ENCODE measurements around the gene DLG2.

The DLG2 gene

GRCh38 chr11:83542861-83543260, 2084.3 kb downstream of the DLG2 start:
- DNase-seq (ENCODE audit: extremely low read depth, low read depth), result no peak
- no peak for TF ChIP-seq CTCF (IDR thresholded peaks at IDR 0.05; ENCODE audit: low read depth, low read length)

GRCh38 chr11:83540728-83541127, 2086.4 kb downstream of the DLG2 start:
- no peak for DNase-seq (ENCODE audit: extremely low read depth, low read depth)
- no peak for TF ChIP-seq CTCF (IDR thresholded peaks at IDR 0.05; ENCODE audit: low read depth, low read length)

GRCh38 chr11:83540112-83540675, 2086.9 kb downstream of the DLG2 start:
- no peak for TF ChIP-seq CTCF (IDR thresholded peaks at IDR 0.05; ENCODE audit: low read depth, low read length)
- no peak for DNase-seq (ENCODE audit: extremely low read depth, low read depth)

GRCh38 chr11:83538286-83538685, 2088.9 kb downstream of the DLG2 start:
- no peak for DNase-seq (ENCODE audit: extremely low read depth, low read depth)
- TF ChIP-seq CTCF (IDR thresholded peaks at IDR 0.05; ENCODE audit: low read depth, low read length), result no peak

GRCh38 chr11:83537131-83537610, 2090.0 kb downstream of the DLG2 start:
- TF ChIP-seq CTCF (IDR thresholded peaks at IDR 0.05; ENCODE audit: low read depth, low read length), result no peak
- DNase-seq (ENCODE audit: extremely low read depth, low read depth), result no peak

- no peak for DNase-seq (ENCODE audit: extremely low read depth, low read depth)
- no peak for TF ChIP-seq CTCF (IDR thresholded peaks at IDR 0.05; ENCODE audit: low read depth, low read length)
Observed at GRCh38 chr11:83533166-83533565, 2094.0 kb downstream of the DLG2 start.

- TF ChIP-seq CTCF (IDR thresholded peaks at IDR 0.05; ENCODE audit: low read depth, low read length), result no peak
- DNase-seq (ENCODE audit: extremely low read depth, low read depth), result no peak
Observed at GRCh38 chr11:83528877-83529276, 2098.3 kb downstream of the DLG2 start.
